ENCODE measurements around the gene TXNRD1. TPM values are rescaled to one million over a fixed set of nuclear protein-coding genes. Genes with fewer than 3 reads are reported as not detected.

Gene TXNRD1
- polyA plus RNA-seq, 1 experiment = 673 TPM

DNA sequence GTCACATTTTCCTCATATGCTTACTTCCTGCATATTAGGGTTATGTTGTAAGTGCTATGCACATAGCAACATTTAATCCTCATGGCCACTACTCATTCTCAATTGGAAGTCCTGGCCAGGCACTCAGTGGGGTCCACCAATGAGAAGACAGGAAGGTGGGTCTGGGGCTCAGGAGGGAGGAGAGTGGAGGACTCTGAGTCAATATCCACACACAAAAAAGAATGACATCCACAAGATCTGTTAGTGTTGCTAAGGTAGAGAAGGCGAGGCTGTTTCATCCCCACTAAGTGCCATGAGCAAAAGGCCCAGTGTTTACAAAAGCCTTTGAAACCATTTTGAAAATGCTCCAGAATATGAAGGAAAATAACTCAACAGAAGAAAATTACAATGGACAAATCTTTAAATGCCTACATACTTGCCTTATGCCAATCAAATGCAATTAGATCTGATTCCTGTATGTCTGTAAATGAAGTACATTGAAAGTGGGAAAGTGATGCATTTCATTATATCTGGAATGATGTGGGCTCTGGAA is 141.9 kb downstream of the TXNRD1 start:
- ChIA-PET POLR2A (no interaction called here), CTCF (interaction anchor here (0.6 kb wide), 1 partner anchor 585 kb away, joined by 3 read pairs; no protein-coding TSS in a partner anchor)
- no peak overlapping the region for H3K4me3 ChIP-seq (ENCODE audit: low read depth, low read length)
- peaks cover 6% of the 10 kb centered on the region; the same call in 1 of the 2 replicates for H3K9me3 ChIP-seq (ENCODE audit: control insufficient read depth, insufficient read depth, low read length)
- TF ChIP-seq CTCF (IDR thresholded peaks at IDR 0.05; ENCODE audit: low read depth, low read length) = no peak
- no peak overlapping the region for H3K27ac ChIP-seq (ENCODE audit: low read depth, low read length)
- DNase-seq (ENCODE audit: low read depth, low spot score) = no peak
- no peaks in the 10 kb centered on the region for H3K27me3 ChIP-seq (ENCODE audit: control insufficient read depth, insufficient read depth, low read length)

DNA sequence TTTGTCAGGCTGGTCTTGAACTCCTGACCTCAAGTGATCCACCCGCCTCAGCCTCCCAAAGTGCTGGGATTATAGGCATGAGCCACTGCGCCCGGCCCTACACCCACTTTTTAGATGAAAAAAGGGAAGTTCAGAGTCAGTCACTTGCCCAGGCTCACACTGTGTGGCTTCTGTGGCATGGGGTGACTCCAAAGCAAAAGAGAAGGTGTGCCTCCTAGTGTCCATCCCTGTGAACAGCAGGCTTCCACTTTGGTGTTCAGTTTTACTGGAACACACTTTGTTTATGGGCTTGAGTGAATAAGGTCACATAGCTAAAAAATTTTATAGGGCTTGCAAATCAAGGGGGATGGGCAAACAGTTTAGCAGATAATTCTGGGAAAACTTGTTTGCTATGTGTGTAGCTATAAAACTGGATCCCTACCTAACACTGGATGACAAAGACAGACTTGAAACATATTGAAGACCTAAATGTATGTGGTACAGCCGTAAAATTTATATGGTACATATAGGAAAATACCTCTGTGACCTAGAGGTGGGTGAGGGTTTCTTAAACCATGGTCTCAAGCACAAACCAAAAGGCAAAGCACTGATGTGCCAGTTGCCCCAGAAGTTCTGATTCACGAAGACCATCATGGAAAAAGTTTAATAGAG is 142.9 kb downstream of the TXNRD1 start:
- peak; percentile 74 for TF ChIP-seq CTCF (IDR thresholded peaks at IDR 0.05; ENCODE audit: low read depth, low read length)
- Histone ChIP-seq H3K27me3 (ENCODE audit: control insufficient read depth, insufficient read depth, low read length) (no peaks in the 10 kb centered on the region), H3K27ac (ENCODE audit: low read depth, low read length) (no peak overlapping the region), H3K4me3 (ENCODE audit: low read depth, low read length) (no peak overlapping the region), H3K9me3 (ENCODE audit: control insufficient read depth, insufficient read depth, low read length) (peaks cover 6% of the 10 kb centered on the region; the same call in 1 of the 2 replicates)
- DNase-seq (ENCODE audit: low read depth, low spot score) = no peak
- ChIA-PET CTCF (interaction anchor here (0.6 to 1.6 kb wide), 6 partner anchors 12 to 584 kb away, joined by 3 to 4 read pairs (median 3); no protein-coding TSS in a partner anchor), POLR2A (no interaction called here)

GRCh38 chr12:104359216-104359615 is 143.6 kb downstream of the TXNRD1 start:
- CTCF ChIA-PET = interaction anchor here (0.8 to 1.6 kb wide), 4 partner anchors 11 to 250 kb away, joined by 3 to 4 read pairs (median 3); no protein-coding TSS in a partner anchor

GRCh38 chr12:104360157-104360556 is 144.6 kb downstream of the TXNRD1 start:
- CTCF ChIA-PET = no interaction called here
- H3K27ac ChIP-seq (ENCODE audit: low read depth, low read length) = no peak overlapping the region
- no peak for DNase-seq (ENCODE audit: low read depth, low spot score)
- POLR2A ChIA-PET = interaction anchor here (0.7 kb wide), 1 partner anchor 646 kb away, joined by 3 read pairs; no protein-coding TSS in a partner anchor
- no peak for TF ChIP-seq CTCF (IDR thresholded peaks at IDR 0.05; ENCODE audit: low read depth, low read length)
- H3K9me3 ChIP-seq (ENCODE audit: control insufficient read depth, insufficient read depth, low read length) = peaks cover 6% of the 10 kb centered on the region; the same call in 1 of the 2 replicates
- no peak overlapping the region for H3K4me3 ChIP-seq (ENCODE audit: low read depth, low read length)
- H3K27me3 ChIP-seq (ENCODE audit: control insufficient read depth, insufficient read depth, low read length) = no peaks in the 10 kb centered on the region

More at GRCh38 chr12:104359216-104359615, 143.6 kb downstream of the TXNRD1 start:
- DNase-seq (ENCODE audit: low read depth, low spot score) = no peak
- POLR2A ChIA-PET = no interaction called here
- no peak for TF ChIP-seq CTCF (IDR thresholded peaks at IDR 0.05; ENCODE audit: low read depth, low read length)
- no peak overlapping the region for H3K27ac ChIP-seq (ENCODE audit: low read depth, low read length)
- H3K27me3 ChIP-seq (ENCODE audit: control insufficient read depth, insufficient read depth, low read length) = no peaks in the 10 kb centered on the region
- no peak overlapping the region for H3K4me3 ChIP-seq (ENCODE audit: low read depth, low read length)
- H3K9me3 ChIP-seq (ENCODE audit: control insufficient read depth, insufficient read depth, low read length) = peaks cover 6% of the 10 kb centered on the region; the same call in 1 of the 2 replicates
